DMS153 (cell line): ENCODE results near the gene ACVRL1.

Source experiments
- DNase-seq: peaks from one replicate; lab custom pipeline; 2025; lab: John Stamatoyannopoulos, UW

The ACVRL1 gene

GRCh38 chr12:51944608-51945233, 37.4 kb downstream of the ACVRL1 start:
- DNase-seq = no peak

GRCh38 chr12:51947246-51947996, 40.1 kb downstream of the ACVRL1 start:
- no peak for DNase-seq

- no peak for DNase-seq
Measured at GRCh38 chr12:51948066-51948465, 40.8 kb downstream of the ACVRL1 start.

- DNase-seq = no peak
Measured at GRCh38 chr12:51949342-51950030, 42.2 kb downstream of the ACVRL1 start.

GRCh38 chr12:51950682-51951198, 43.4 kb downstream of the ACVRL1 start:
- no peak for DNase-seq

- DNase-seq = peak; percentile 71
Measured at GRCh38 chr12:51951199-51951842, 44.0 kb downstream of the ACVRL1 start, which contains the start of gene ACVR1B. Gene ACVR1B, plus strand, starts transcription at chr12:51951699. Its CDS starts 45 bp downstream, at chr12:51951744.

GRCh38 chr12:51951843-51952722, 44.8 kb downstream of the ACVRL1 start:
- no peak for DNase-seq

- no peak for DNase-seq
Measured at GRCh38 chr12:51953089-51953488, 45.8 kb downstream of the ACVRL1 start.

- no peak for DNase-seq
Measured at GRCh38 chr12:51953864-51954263, 46.6 kb downstream of the ACVRL1 start.

GRCh38 chr12:51954561-51955361, 47.5 kb downstream of the ACVRL1 start:
- DNase-seq = no peak

GRCh38 chr12:51955702-51956101, 48.4 kb downstream of the ACVRL1 start:
- no peak for DNase-seq

GRCh38 chr12:51958542-51958941, 51.2 kb downstream of the ACVRL1 start:
- DNase-seq = no peak

GRCh38 chr12:51959211-51959610, 51.9 kb downstream of the ACVRL1 start:
- no peak for DNase-seq

GRCh38 chr12:51959921-51960320, 52.6 kb downstream of the ACVRL1 start:
- no peak for DNase-seq

- no peak for DNase-seq
Measured at GRCh38 chr12:51960488-51960887, 53.2 kb downstream of the ACVRL1 start.

GRCh38 chr12:51960890-51961289, 53.6 kb downstream of the ACVRL1 start:
- no peak for DNase-seq

GRCh38 chr12:51961834-51962233, 54.5 kb downstream of the ACVRL1 start:
- no peak for DNase-seq

GRCh38 chr12:51962737-51963136, 55.4 kb downstream of the ACVRL1 start:
- DNase-seq = no peak

GRCh38 chr12:51963477-51963876, 56.2 kb downstream of the ACVRL1 start:
- DNase-seq = no peak

- no peak for DNase-seq
Measured at GRCh38 chr12:51969643-51970042, 62.3 kb downstream of the ACVRL1 start.
